Spinal cord (tissue), 10 donors: Measurements from ENCODE around the gene EML6. TPM values are rescaled to one million over a fixed set of nuclear protein-coding genes. Genes with fewer than 3 reads are reported as not detected.

Experiments used
- DNase-seq, 6 donors: peaks; one replicate each; pipeline versions ENCODE4 v3.0.0 to v3.0.0-alpha.2; 2013 to 2015; ENCODE audit warnings: low spot score in 6 of 6, low read depth in 4 of 6
- H3K27ac ChIP-seq: one replicate; pipeline ENCODE4 v1.5.1; 2013; ENCODE audit warnings: low read depth, low read length, control low read depth
- H3K27me3 ChIP-seq: one replicate; pipeline ENCODE4 v1.6.1; 2013; ENCODE audit warnings: low read length; ENCODE audit not compliant: control insufficient read depth, insufficient read depth
- H3K36me3 ChIP-seq: one replicate; pipeline ENCODE4 v1.6.1; 2013; ENCODE audit warnings: low read length; ENCODE audit not compliant: control insufficient read depth, insufficient read depth
- H3K4me1 ChIP-seq: one replicate; pipeline ENCODE4 v1.6.1; 2013; ENCODE audit warnings: low read length; ENCODE audit not compliant: control insufficient read depth, insufficient read depth
- H3K4me3 ChIP-seq: one replicate; pipeline ENCODE4 v1.5.1; 2013; ENCODE audit warnings: low read depth, low read length, control low read depth
- H3K9me3 ChIP-seq: one replicate; pipeline ENCODE4 v1.6.1; 2013; ENCODE audit warnings: low read length; ENCODE audit not compliant: control insufficient read depth, insufficient read depth
- WGBS: methylation state at CpG from one replicate; pipeline ENCODE4 v1.1.5; 2013; ENCODE audit warnings: missing lambda C conversion rate; ENCODE audit not compliant: insufficient coverage; 5-methylcytosine and 5-hydroxymethylcytosine counted together
- polyA plus RNA-seq, 2 donors: library from polyadenylated mRNA; unstranded; fragments of 120-200 nt; gene quantifications; one replicate each; pipeline ENCODE4 v1.2.1, GENCODE V29; 2013; ENCODE audit not compliant: insufficient read length in 2 of 2
- small RNA-seq: library from RNA; depleted of rRNA; stranded (forward); fragments of <200 nt; gene quantifications from one replicate; pipeline ENCODE3, GENCODE V24; 2014; ENCODE audit warnings: low replicate concordance
- total RNA-seq, 2 donors: library from RNA; depleted of rRNA in 1 of 2; stranded (reverse); fragments of 120-200 nt in 1 of 2; fragments of >200 nt in 1 of 2; gene quantifications; one replicate each; pipeline versions ENCODE4 v1.2.3 to v1.2.4, GENCODE V29; 2013 to 2014
- donor health status: healthy.

The EML6 gene
- total and polyA plus RNA-seq, 4 donors = 6.9 to 22.6 (median 18.5) TPM

DNA sequence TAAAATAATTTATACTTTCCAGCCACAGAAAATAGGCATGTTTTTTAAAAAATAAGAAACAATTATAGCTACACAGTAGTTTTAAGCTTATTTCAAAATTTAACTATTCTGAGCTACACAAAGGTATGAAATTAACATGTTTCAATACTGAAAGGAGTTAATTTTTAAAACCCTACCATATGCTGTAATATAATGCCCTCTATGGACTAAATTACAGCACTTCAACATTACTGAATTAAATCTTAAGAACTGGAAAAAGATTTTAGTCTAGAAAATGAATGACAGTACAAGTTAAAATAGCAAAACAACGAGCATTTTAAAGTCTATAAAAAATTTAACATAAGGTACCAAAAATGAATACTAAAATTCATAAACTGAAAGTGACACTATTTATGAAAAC, 290.5 kb downstream of the EML6 start:
- H3K27ac ChIP-seq = no peak overlapping the region
- no peaks in the 10 kb centered on the region for H3K36me3 ChIP-seq
- no peaks in the 10 kb centered on the region for H3K27me3 ChIP-seq
- peak in 1 of 6 donors; percentile 23 for DNase-seq
- no CpG with 5 or more reads among the region's 1 CpG for WGBS
- H3K4me3 ChIP-seq = no peak overlapping the region
- H3K9me3 ChIP-seq = no peaks in the 10 kb centered on the region
- peaks cover 3% of the 10 kb centered on the region for H3K4me1 ChIP-seq

DNA sequence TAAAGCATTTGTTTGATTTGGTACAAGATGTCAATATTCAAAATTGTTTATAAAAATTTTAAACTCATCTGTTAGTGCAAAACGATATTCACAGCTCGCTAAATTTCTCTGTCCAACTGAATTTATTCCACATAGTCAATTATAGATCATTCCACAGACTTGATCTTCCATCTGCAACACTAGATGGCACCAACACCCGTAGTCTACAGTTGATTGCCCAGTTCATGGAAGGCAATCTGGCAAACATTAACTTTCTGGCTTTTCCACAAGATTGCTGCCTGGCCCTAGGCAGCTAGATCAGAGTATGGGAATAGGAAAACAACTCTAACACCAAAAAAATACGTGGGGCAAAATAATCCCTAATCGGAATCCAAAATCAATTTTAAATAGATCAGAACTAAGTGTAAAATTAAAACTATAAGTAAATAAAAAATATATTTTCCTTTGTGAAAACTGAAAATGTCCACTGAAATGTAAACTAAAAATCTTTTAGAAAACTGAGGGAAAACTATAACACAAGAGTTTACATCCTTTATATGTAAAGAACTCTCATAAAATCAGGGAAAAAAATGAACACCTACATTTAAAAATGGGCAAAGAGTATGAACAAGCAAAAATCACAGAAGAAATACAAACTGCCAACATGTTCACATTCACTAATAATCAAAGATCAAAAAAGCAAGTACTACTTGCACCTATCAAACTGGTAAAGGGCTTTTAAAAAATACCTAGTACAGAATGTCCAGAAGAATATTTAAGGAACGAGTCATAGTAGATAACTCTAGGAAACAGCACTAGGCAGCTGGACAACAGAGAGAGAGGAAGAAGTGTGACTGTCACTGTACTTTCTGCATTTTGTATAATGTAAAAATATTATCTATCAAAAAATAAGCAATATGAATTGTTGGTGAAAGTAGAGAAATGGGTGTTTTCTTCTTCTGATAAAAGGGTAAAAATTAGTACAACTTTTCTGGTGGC, 291.8 kb downstream of the EML6 start:
- no peak overlapping the region for H3K27ac ChIP-seq
- H3K4me1 ChIP-seq = peaks cover 3% of the 10 kb centered on the region

GRCh38 chr2:55017428-55017827, 294.0 kb downstream of the EML6 start:
- no peak overlapping the region for H3K4me3 ChIP-seq
- H3K27ac ChIP-seq = no peak overlapping the region
- no CpG with 5 or more reads among the region's 3 CpGs for WGBS
- peaks cover 4% of the 10 kb centered on the region for H3K36me3 ChIP-seq
- H3K4me1 ChIP-seq = peaks cover 3% of the 10 kb centered on the region
- no peak for DNase-seq
- H3K9me3 ChIP-seq = no peaks in the 10 kb centered on the region
- H3K27me3 ChIP-seq = no peaks in the 10 kb centered on the region

More for the DNA sequence above, 291.8 kb downstream of the EML6 start:
- DNase-seq = peak in 5 of 6 donors; percentile 32 to 82 (median 50)
- H3K27me3 ChIP-seq = no peaks in the 10 kb centered on the region
- no peaks in the 10 kb centered on the region for H3K9me3 ChIP-seq
- 70% methylated on average over 2 of the region's 6 CpGs for WGBS
- no peak overlapping the region for H3K4me3 ChIP-seq
- H3K36me3 ChIP-seq = no peaks in the 10 kb centered on the region

- Histone ChIP-seq H3K27ac (no peak overlapping the region), H3K27me3 (no peaks in the 10 kb centered on the region), H3K4me1 (peaks cover 3% of the 10 kb centered on the region), H3K36me3 (peaks cover 7% of the 10 kb centered on the region), H3K4me3 (no peak overlapping the region), H3K9me3 (no peaks in the 10 kb centered on the region)
- no CpG with 5 or more reads among the region's 3 CpGs for WGBS
- DNase-seq = no peak
These were observed 294.4 kb downstream of the EML6 start for GRCh38 chr2:55017880-55018279.

- Histone ChIP-seq H3K4me1 (peaks cover 3% of the 10 kb centered on the region), H3K27ac (no peak overlapping the region), H3K9me3 (no peaks in the 10 kb centered on the region), H3K36me3 (peaks cover 8% of the 10 kb centered on the region), H3K27me3 (no peaks in the 10 kb centered on the region), H3K4me3 (no peak overlapping the region)
- WGBS = no CpG with 5 or more reads among the region's 1 CpG
- no peak for DNase-seq
These were observed 295.2 kb downstream of the EML6 start for GRCh38 chr2:55018619-55019018.

- H3K9me3 ChIP-seq = no peaks in the 10 kb centered on the region
- no peak overlapping the region for H3K4me3 ChIP-seq
- no peaks in the 10 kb centered on the region for H3K27me3 ChIP-seq
- no CpG with 5 or more reads among the region's 5 CpGs for WGBS
- H3K36me3 ChIP-seq = peaks cover 8% of the 10 kb centered on the region
- H3K27ac ChIP-seq = no peak overlapping the region
- H3K4me1 ChIP-seq = no peaks in the 10 kb centered on the region
- no peak for DNase-seq
These were observed 296.2 kb downstream of the EML6 start for GRCh38 chr2:55019526-55020258.

Small RNAs within 50 kb of the gene (small RNA-seq; reads per million reads assigned to genes)
- gene RNU6-433P (not detected), gene RNU7-81P (not detected)
